Immature natural killer cell (primary cell): ENCODE data around the gene B3GNT7. TPM values are rescaled to one million over a fixed set of nuclear protein-coding genes. Genes with fewer than 3 reads are reported as not detected.
"Not testable (repeated sequence)": the region's sequence is repeated elsewhere in the genome, so short reads cannot be mapped to it uniquely, and the experiment has no call there.

Source experiments
- DNase-seq, 3 donors: peaks; one replicate each; pipeline ENCODE4 v3.0.0; 2022; ENCODE audit warnings: mixed read lengths in 1 of 3
- H3K27ac Mint-ChIP-seq, 6 donors: one replicate each; pipeline ENCODE4 v1.8.0; 2020; ENCODE audit warnings: mixed read lengths in 6 of 6, mild to moderate bottlenecking in 5 of 6, inconsistent platforms in 4 of 6, moderate library complexity in 3 of 6
- H3K27me3 Mint-ChIP-seq, 3 donors: one replicate each; pipeline ENCODE4 v1.8.0; 2020 to 2021; ENCODE audit warnings: low read depth in 3 of 3, mild to moderate bottlenecking in 3 of 3, mixed read lengths in 3 of 3, moderate library complexity in 3 of 3, inconsistent platforms in 1 of 3
- H3K36me3 Mint-ChIP-seq, 3 donors: one replicate each; pipeline ENCODE4 v1.8.0; 2020; ENCODE audit warnings: mixed read lengths in 3 of 3, inconsistent platforms in 2 of 3, mild to moderate bottlenecking in 2 of 3
- H3K4me1 Mint-ChIP-seq, 2 donors: one replicate each; pipeline ENCODE4 v1.8.0; 2020; ENCODE audit warnings: inconsistent platforms in 2 of 2, mild to moderate bottlenecking in 2 of 2, mixed read lengths in 2 of 2, moderate library complexity in 1 of 2
- H3K4me3 Mint-ChIP-seq, 5 donors: one replicate each; pipeline ENCODE4 v1.8.0; 2020; ENCODE audit warnings: mild to moderate bottlenecking in 5 of 5, mixed read lengths in 5 of 5, inconsistent platforms in 3 of 5, moderate library complexity in 3 of 5
- H3K9me3 Mint-ChIP-seq, 6 donors: one replicate each; pipeline ENCODE4 v1.8.0; 2020; ENCODE audit warnings: mild to moderate bottlenecking in 6 of 6, mixed read lengths in 6 of 6, inconsistent platforms in 4 of 6, moderate library complexity in 3 of 6
- polyA plus RNA-seq, 3 donors: library from polyadenylated mRNA; unstranded; fragments of 300-500 nt; fragmentation: Illumina TruSeq; gene quantifications; one replicate each; pipeline ENCODE4 v1.2.3, GENCODE V29; 2021

The B3GNT7 gene
- polyA plus RNA-seq, 3 donors from 2014 or later: 5.8 to 8.9 (median 7.8) TPM

DNA sequence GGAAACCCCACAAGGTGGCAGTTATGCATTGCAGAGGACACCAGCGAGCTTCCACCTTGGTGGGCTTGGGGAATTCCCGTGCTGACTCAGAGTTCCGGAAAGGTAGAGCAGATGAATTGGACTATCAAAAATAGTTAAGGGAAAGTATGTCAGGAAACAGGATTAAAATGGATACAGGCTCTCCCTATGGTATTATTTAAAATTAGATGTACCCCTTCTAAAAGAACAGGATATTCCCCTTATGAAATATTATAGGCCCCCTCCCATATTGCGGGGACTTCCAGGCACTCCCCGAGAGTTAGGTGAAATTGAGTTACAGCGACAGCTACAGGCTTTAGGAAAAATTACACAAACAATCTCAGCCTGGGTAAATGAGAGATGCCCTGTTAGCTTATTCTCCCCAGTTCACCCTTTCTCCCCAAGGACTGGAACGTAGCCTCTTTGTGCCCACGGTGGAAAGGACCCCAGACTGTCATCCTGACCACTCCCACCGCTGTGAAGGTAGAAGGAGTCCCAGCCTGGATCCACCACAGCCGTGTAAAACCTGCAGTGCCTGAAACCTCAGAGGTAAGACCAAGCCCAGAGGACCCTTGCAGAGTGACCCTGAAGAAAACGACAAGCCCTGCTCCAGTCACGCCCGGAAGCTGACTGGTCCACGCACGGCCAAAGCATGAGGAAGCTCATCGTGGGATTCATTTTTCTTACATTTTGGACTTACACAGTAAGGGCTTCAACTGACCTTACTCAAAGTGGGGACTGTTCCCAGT, 10.3 kb downstream of the B3GNT7 start:
- not testable (repeated sequence) for H3K36me3 Mint-ChIP-seq, H3K9me3 Mint-ChIP-seq
- H3K4me3 Mint-ChIP-seq: peak overlapping the region in 2 of 5 donors; percentile 11 to 38
- peaks cover 0 to 10% (median 3%) of the 10 kb centered on the region in 3 donors for H3K27me3 Mint-ChIP-seq
- H3K27ac Mint-ChIP-seq: peak overlapping the region; percentile 63 to 93 (median 78)
- H3K4me1 Mint-ChIP-seq: peaks cover 21 to 27% of the 10 kb centered on the region in 2 donors
- peak in 1 of 3 donors; percentile 39 for DNase-seq

DNA sequence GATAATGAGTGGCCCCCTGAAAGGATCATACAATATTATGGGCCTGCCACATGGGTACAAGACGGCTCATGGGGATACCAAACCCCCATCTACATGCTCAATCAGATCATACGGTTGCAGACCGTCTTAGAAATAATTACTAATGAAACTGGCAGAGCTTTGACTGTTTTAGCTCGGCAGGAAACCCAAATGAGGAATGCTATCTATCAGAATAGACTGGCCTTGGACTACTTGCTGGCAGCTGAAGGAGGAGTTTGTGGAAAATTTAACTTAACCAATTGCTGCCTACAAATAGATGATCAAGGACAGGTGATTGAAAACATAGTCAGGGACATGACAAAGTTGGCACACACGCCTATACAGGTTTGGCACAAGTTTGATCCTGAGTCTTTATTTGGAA, 12.2 kb downstream of the B3GNT7 start:
- not testable (repeated sequence) for DNase-seq, H3K4me3 Mint-ChIP-seq, H3K36me3 Mint-ChIP-seq, H3K27me3 Mint-ChIP-seq, H3K27ac Mint-ChIP-seq
- peaks cover 0 to 13% (median 5%) of the 10 kb centered on the region in 6 donors for H3K9me3 Mint-ChIP-seq
- peaks cover 27 to 28% of the 10 kb centered on the region in 2 donors for H3K4me1 Mint-ChIP-seq

DNA sequence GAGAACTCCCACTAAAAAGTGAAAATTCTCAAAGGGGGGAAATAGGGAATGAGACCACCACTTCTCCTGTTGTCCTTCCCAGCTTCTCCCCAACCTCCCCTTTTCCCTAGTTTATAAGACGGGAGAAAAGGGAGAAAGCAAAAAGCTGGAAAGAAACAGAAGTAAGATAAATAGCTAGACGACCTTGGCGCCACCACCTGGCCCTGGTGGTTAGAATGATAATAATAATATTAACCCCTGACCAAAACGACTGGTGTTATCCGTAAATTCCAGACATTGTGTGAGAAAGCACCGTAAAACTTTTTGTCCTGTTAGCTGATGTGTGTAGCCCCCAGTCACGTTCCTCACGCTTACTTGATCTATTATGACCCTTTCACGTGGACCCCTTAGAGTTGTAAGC, 12.8 kb downstream of the B3GNT7 start:
- H3K27ac Mint-ChIP-seq: peak overlapping the region in 1 of 6 donors; percentile 69
- H3K4me1 Mint-ChIP-seq: peaks cover 27 to 28% of the 10 kb centered on the region in 2 donors
- DNase-seq, H3K27me3 Mint-ChIP-seq, H3K4me3 Mint-ChIP-seq, H3K36me3 Mint-ChIP-seq: not testable (repeated sequence)
- H3K9me3 Mint-ChIP-seq: peaks cover 0 to 13% (median 5%) of the 10 kb centered on the region in 6 donors

DNA sequence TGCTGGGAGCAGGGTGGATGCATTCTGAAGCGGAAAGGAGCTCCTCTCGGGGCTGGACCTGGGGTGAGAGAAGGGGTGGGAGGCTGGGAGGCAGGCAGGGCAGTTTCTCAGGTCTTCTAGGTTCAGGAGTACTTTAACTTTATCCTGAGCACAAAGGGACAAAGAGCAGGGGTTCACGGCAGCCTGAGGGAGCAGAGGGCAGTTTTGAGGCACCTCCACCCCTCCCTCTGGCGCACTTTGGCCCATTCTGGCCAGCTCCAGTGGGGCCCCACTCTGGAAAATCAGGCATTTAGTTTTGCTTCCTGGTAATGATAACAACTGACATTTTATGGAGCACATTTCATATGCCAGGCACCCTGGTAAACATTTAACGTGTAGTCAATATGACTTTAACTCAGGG, 14.3 kb downstream of the B3GNT7 start:
- H3K27me3 Mint-ChIP-seq: peaks cover 4 to 9% (median 9%) of the 10 kb centered on the region in 3 donors
- peaks cover 27 to 28% of the 10 kb centered on the region in 2 donors for H3K4me1 Mint-ChIP-seq
- peak overlapping the region in 1 of 6 donors; percentile 30 for H3K27ac Mint-ChIP-seq
- H3K4me3 Mint-ChIP-seq: no peak overlapping the region
- H3K36me3 Mint-ChIP-seq: peaks cover 3 to 5% (median 3%) of the 10 kb centered on the region in 3 donors
- DNase-seq: no peak
- peaks cover 0 to 13% (median 5%) of the 10 kb centered on the region in 6 donors for H3K9me3 Mint-ChIP-seq

DNA sequence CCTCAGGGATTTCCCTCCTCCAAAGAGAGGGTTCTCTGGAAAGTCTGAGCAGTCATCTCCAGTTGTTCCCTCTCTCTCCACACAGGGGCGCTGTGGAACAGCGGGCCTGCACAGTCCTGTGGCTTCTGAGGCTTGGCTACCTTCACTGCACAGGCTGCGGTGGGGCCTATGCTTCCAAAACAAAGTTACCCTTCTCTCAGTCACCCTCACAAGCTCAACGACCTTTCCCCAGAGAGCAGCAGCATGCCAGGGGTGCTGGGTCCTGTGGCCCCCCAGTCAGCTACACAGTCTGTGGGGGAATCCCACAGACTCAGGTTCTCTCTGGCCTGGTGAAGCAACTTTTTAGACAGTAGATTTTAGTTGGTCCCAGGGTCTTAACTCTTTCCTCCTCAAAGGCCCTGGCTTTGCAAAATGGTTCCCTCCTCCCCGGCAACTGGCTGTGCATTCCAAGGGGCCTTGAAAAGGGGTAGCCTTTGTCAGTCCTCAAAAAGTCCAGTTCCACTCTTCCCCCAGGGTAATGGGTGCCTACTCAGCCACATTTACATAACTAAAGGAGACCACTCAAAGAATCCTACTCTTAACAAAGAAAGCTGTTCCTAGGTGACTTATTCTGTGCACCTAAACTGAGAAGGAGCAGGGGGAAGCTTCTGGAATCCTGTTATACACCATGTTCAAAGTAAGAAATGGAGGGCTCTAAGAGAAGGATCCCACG, 14.9 kb downstream of the B3GNT7 start:
- no peak overlapping the region for H3K4me3 Mint-ChIP-seq
- peaks cover 23% of the 10 kb centered on the region in 2 donors for H3K4me1 Mint-ChIP-seq
- H3K9me3 Mint-ChIP-seq: peaks cover 0 to 13% (median 5%) of the 10 kb centered on the region in 6 donors
- H3K27me3 Mint-ChIP-seq: peaks cover 4 to 9% (median 6%) of the 10 kb centered on the region in 3 donors
- peaks cover 3 to 5% (median 3%) of the 10 kb centered on the region in 3 donors for H3K36me3 Mint-ChIP-seq
- no peak for DNase-seq
- peak overlapping the region in 2 of 6 donors; percentile 31 to 69 for H3K27ac Mint-ChIP-seq

DNA sequence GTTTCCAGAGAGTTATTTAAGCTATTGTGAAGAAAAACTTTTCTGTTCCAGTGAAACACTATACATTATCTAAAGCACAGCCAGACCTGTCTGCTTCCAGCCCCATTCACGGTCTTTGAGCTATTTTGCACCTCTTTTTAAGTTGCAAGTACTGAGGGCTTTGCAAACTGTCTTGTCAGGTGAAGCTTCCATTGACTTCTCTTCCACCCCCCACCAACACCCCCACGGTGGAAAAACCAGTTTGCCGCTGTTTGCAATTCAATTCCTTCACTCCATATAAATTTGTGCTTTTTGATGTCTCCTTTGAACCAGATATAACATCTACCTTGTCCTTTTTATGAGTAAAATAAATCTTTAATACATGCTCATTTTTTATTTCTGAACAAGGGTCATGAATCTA, 15.7 kb downstream of the B3GNT7 start:
- H3K27ac Mint-ChIP-seq: peak overlapping the region in 3 of 6 donors; percentile 23 to 80 (median 76)
- H3K4me3 Mint-ChIP-seq: peak overlapping the region; percentile 63 to 83 (median 76)
- H3K27me3 Mint-ChIP-seq: peaks cover 4 to 9% (median 6%) of the 10 kb centered on the region in 3 donors
- H3K4me1 Mint-ChIP-seq: peaks cover 15% of the 10 kb centered on the region in 2 donors
- peaks cover 3 to 5% (median 3%) of the 10 kb centered on the region in 3 donors for H3K36me3 Mint-ChIP-seq
- no peak for DNase-seq
- peaks cover 0 to 13% (median 5%) of the 10 kb centered on the region in 6 donors for H3K9me3 Mint-ChIP-seq

DNA sequence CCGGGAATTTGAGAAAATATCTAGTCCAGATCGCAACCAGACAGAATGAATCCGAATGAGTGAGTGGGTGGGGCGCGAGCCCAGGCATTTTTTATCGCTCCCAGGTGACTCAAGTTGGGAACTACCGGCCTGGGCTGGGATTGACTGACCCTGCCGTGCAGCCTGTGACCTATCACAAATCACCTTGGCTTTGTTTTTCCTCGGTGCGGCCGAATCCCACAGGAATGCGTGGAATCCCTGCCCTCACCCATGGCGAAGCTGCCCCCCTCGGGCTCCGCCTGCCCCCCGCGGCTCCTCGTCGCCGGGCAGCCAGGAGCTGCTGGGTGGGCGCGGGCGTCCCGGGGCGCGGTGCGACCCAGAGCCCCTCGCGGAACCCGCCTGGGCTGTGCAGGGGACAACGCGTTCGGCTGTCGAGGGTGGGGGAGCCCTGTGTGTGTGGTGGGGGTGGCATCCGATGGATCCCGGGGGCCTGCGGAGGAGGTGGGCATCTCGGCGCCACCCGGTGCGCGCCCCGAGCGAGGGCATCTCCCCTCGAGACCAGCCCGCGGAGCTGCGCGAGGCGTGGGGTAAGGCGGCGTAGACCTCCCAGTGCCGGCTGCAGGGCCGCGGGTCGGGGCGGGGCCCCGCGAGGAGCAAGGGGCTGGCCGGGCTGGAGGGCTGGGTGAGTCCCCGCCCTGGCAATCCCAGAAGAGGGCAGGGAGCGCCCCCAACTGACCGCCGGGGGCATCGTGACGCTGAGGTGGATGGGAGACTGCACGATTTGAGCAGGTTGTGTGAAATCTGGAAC, 16.5 kb downstream of the B3GNT7 start:
- H3K4me3 Mint-ChIP-seq: peak overlapping the region; percentile 63 to 83 (median 76)
- H3K36me3 Mint-ChIP-seq: peaks cover 3 to 5% (median 3%) of the 10 kb centered on the region in 3 donors
- peak; percentile 78 to 85 (median 78) for DNase-seq
- peaks cover 0 to 13% (median 5%) of the 10 kb centered on the region in 6 donors for H3K9me3 Mint-ChIP-seq
- H3K4me1 Mint-ChIP-seq: peaks cover 7 to 9% of the 10 kb centered on the region in 2 donors
- H3K27me3 Mint-ChIP-seq: peaks cover 4 to 9% (median 6%) of the 10 kb centered on the region in 3 donors
- peak overlapping the region in 4 of 6 donors; percentile 23 to 80 (median 70) for H3K27ac Mint-ChIP-seq

DNA sequence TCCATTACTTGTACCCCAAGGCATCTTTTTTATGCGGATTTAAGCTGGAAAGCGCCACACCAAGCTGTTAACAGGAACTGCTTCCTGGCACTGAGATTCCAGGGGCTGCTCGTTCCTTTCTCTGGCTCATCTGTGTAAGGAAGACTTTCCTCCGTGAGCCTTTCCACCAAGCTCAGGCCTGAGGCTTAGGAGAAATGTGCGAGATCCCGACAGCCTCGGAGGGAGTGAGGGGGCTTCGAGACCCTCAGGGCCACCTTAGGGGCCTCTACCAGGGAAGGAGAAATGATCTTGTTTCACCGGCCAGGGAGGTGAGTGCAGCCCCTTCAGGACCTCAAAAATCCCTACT, 17.1 kb downstream of the B3GNT7 start:
- Mint-ChIP-seq H3K4me3 (peak overlapping the region; percentile 18 to 71 (median 62)), H3K27ac (peak overlapping the region in 2 of 6 donors; percentile 45 to 64), H3K4me1 (peaks cover 6 to 8% of the 10 kb centered on the region in 2 donors), H3K9me3 (peaks cover 0 to 13% (median 5%) of the 10 kb centered on the region in 6 donors), H3K36me3 (peaks cover 3 to 5% (median 3%) of the 10 kb centered on the region in 3 donors), H3K27me3 (peaks cover 4 to 9% (median 6%) of the 10 kb centered on the region in 3 donors)
- no peak for DNase-seq

DNA sequence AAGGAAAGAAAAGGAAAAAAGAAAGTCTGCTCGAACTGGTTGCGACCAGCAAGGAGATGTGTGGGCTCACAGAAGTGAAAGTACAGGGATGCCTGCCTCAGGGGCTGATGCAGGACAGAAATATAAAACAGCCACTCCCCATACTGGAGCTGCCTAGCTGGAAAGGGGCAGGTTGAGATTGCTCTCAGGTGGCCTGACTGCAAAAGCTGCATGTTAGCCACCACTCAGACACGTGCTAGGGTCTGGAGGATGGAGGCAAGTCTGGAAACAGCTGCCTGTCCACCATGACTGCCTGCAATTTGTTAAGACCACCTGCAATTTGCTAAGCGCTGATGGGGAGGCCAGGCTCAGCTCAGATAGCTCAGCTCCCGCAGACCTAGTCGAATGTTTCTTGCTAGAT, 17.9 kb downstream of the B3GNT7 start:
- peaks cover 3 to 5% (median 3%) of the 10 kb centered on the region in 3 donors for H3K36me3 Mint-ChIP-seq
- peaks cover 4 to 11% (median 6%) of the 10 kb centered on the region in 3 donors for H3K27me3 Mint-ChIP-seq
- DNase-seq: no peak
- H3K4me1 Mint-ChIP-seq: peaks cover 6 to 8% of the 10 kb centered on the region in 2 donors
- no peak overlapping the region for H3K27ac Mint-ChIP-seq
- no peak overlapping the region for H3K4me3 Mint-ChIP-seq
- H3K9me3 Mint-ChIP-seq: peaks cover 0 to 13% (median 5%) of the 10 kb centered on the region in 6 donors

DNA sequence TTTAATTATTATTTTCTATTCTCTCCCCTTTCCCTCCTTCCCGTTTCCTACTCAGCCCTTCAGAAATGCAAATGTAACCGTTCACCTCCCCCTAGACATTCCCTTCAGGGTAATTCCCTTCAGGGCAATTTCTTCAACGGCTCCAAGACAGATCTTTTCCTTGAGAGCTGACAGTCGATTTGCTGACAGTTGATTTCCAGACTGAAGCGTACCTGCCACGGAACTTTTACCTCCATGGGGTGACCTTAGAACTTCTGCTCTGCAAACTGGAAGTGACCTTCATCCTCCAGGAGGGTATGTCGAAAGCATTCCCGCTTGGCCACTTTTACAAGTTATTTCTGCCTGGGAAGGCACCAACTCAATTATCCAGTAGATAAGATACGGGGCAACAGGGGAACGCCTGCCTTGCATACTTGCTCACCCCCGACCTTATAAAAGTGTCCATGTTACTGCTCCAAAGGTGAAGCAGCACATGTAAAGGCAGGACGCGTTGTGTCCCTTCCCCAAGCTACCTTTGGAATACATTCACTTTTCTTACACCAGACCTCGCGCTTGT, 18.5 kb downstream of the B3GNT7 start:
- H3K4me3 Mint-ChIP-seq: no peak overlapping the region
- H3K27me3 Mint-ChIP-seq: peaks cover 4 to 11% (median 6%) of the 10 kb centered on the region in 3 donors
- DNase-seq: no peak
- peaks cover 0 to 13% (median 5%) of the 10 kb centered on the region in 6 donors for H3K9me3 Mint-ChIP-seq
- H3K27ac Mint-ChIP-seq: peak overlapping the region in 2 of 6 donors; percentile 17 to 26
- peaks cover 6 to 8% of the 10 kb centered on the region in 2 donors for H3K4me1 Mint-ChIP-seq
- peaks cover 3 to 5% (median 3%) of the 10 kb centered on the region in 3 donors for H3K36me3 Mint-ChIP-seq

DNA sequence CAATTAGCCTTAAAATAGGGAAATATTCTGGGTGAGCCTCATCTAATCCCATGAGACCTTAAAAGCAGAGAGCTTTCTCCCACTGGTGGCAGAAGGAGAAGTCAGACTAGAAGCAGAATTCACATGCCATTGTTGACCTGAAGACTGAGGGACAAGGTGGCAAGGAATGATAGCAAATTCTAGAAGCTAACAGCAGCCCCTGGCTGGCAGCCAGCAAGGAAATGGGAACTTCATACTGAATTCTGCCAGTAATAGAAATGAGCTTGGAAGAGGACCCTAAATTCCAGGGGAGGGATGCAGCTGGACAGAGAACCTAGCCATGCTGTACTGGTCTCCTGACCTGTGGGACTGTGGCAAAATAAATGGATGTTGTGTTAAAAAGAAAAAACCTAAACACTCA, 19.5 kb downstream of the B3GNT7 start:
- H3K27ac Mint-ChIP-seq: peak overlapping the region in 1 of 6 donors; percentile 30
- no peak overlapping the region for H3K4me3 Mint-ChIP-seq
- peaks cover 0 to 13% (median 5%) of the 10 kb centered on the region in 6 donors for H3K9me3 Mint-ChIP-seq
- peaks cover 4 to 7% (median 6%) of the 10 kb centered on the region in 3 donors for H3K27me3 Mint-ChIP-seq
- H3K4me1 Mint-ChIP-seq: peaks cover 6 to 8% of the 10 kb centered on the region in 2 donors
- DNase-seq: no peak
- H3K36me3 Mint-ChIP-seq: peaks cover 3 to 5% (median 3%) of the 10 kb centered on the region in 3 donors

DNA sequence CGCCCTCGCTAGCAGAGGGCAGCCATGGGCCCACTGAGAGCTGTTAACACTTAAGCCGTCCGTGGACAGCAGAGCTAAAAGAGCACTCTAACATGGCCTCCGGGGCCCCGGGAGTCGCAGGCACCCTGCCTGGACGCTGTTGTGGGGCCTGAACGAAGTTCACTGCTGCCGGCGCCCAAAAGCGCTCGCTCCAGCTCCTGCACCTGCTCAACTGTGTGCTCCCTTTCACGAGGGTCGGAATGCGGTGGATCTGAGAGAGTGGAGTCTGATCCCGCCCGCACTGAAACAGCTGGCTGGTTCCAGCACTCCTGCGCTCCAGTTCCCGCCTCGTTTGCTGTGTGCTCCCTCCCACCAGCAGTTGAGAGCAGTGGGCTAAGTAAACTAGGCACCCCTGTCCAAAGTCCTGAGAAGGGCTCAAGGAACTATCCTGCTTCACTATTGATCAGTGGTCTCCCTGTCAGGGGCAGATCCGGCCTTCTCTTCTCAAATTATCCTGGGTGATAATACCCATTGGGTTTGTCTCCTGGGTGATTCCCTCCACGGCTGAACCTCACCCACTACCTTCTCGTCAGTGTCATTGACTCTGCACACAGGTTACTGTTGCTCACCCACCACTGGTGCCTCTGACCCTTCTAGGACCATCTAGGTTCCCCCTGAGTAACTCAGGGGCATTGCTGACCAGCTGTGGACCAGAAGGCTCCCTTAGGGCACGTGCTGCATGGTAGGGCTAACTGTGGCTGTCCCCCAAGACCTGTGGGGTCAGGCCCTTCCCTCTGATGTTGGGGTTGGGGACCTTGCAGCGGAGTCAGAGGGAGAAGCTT, 23.5 kb downstream of the B3GNT7 start:
- no peak for DNase-seq
- Mint-ChIP-seq H3K4me3 (no peak overlapping the region), H3K36me3 (no peaks in the 10 kb centered on the region), H3K27ac (peak overlapping the region in 4 of 6 donors; percentile 37 to 67 (median 58)), H3K9me3 (no peaks in the 10 kb centered on the region), H3K27me3 (peaks cover 0 to 1% (median 0%) of the 10 kb centered on the region in 3 donors), H3K4me1 (peaks cover 7 to 8% of the 10 kb centered on the region in 2 donors)
